Thymus (tissue), 14 donors: ENCODE measurements around the gene SLC2A14. TPM values are rescaled to one million over a fixed set of nuclear protein-coding genes. Genes with fewer than 3 reads are reported as not detected.
"Not testable (repeated sequence)": the region's sequence is repeated elsewhere in the genome, so short reads cannot be mapped to it uniquely, and the experiment has no call there.

Experiments used
- DNase-seq, 9 donors: peaks; one replicate each; pipeline ENCODE4 v3.0.0-alpha.2; 2013; ENCODE audit warnings: low spot score in 9 of 9, low read depth in 6 of 9, missing footprints in 1 of 9
- H3K27ac ChIP-seq, 2 donors: one replicate each; pipeline ENCODE4 v1.5.1; 2013; ENCODE audit warnings: control low read depth in 1 of 2, low read depth in 1 of 2, low read length in 1 of 2, mild to moderate bottlenecking in 1 of 2, moderate library complexity in 1 of 2
- H3K27me3 ChIP-seq, 2 donors: one replicate each; pipeline ENCODE4 v1.5.1; 2013; ENCODE audit warnings: low read length in 1 of 2; ENCODE audit not compliant: control insufficient read depth in 2 of 2, insufficient read depth in 1 of 2
- H3K36me3 ChIP-seq, 2 donors: one replicate each; pipeline ENCODE4 v1.5.1; 2013; ENCODE audit warnings: low read length in 1 of 2, mild to moderate bottlenecking in 1 of 2, moderate library complexity in 1 of 2; ENCODE audit not compliant: control insufficient read depth in 2 of 2, insufficient read depth in 2 of 2
- H3K4me1 ChIP-seq, 2 donors: one replicate each; pipeline ENCODE4 v1.5.1; 2013; ENCODE audit warnings: low read length in 2 of 2; ENCODE audit not compliant: control insufficient read depth in 2 of 2, insufficient read depth in 2 of 2
- H3K4me3 ChIP-seq, 2 donors: one replicate each; pipeline ENCODE4 v1.5.1; 2013; ENCODE audit warnings: low read length in 2 of 2, control low read depth in 1 of 2, mild to moderate bottlenecking in 1 of 2
- H3K9me3 ChIP-seq, 2 donors: one replicate each; pipeline ENCODE4 v1.5.1; 2013; ENCODE audit warnings: low read length in 1 of 2, mild to moderate bottlenecking in 1 of 2; ENCODE audit not compliant: control insufficient read depth in 2 of 2, insufficient read depth in 1 of 2
- WGBS: extraction: QIAGEN DNeasy Blood & Tissue Kit; methylation state at CpG from one replicate; pipeline ENCODE4 v1.1.7; 2013; 5-methylcytosine and 5-hydroxymethylcytosine counted together
- long read RNA-seq, 10 donors: transcript quantifications; one replicate each; lab custom pipeline, GENCODE V29; 2026
- polyA plus RNA-seq: library from polyadenylated mRNA; stranded (reverse); fragments of 200-250 nt; gene quantifications from one replicate; pipeline ENCODE4 v1.2.3, GENCODE V29; 2013
- total RNA-seq: library from RNA; stranded (reverse); fragments of 120-200 nt; gene quantifications from one replicate; pipeline ENCODE4 v1.2.4, GENCODE V29; 2013
- donor health status: healthy.

The SLC2A14 gene
- 0.19 TPM for total RNA-seq
- 0.07 TPM for polyA plus RNA-seq
- long read RNA-seq, donor 1: 0 reads
- long read RNA-seq, donor 2: 0 reads
- long read RNA-seq, donor 3: 0 reads
- long read RNA-seq, donor 4: 0 reads
- long read RNA-seq, donor 5: 0 reads
- long read RNA-seq, donor 6: 0 reads
- long read RNA-seq, donor 7: 0 reads
- long read RNA-seq, donor 8: 0 reads
- long read RNA-seq, donor 9: 0 reads
- long read RNA-seq, donor 10: 0 reads

DNA sequence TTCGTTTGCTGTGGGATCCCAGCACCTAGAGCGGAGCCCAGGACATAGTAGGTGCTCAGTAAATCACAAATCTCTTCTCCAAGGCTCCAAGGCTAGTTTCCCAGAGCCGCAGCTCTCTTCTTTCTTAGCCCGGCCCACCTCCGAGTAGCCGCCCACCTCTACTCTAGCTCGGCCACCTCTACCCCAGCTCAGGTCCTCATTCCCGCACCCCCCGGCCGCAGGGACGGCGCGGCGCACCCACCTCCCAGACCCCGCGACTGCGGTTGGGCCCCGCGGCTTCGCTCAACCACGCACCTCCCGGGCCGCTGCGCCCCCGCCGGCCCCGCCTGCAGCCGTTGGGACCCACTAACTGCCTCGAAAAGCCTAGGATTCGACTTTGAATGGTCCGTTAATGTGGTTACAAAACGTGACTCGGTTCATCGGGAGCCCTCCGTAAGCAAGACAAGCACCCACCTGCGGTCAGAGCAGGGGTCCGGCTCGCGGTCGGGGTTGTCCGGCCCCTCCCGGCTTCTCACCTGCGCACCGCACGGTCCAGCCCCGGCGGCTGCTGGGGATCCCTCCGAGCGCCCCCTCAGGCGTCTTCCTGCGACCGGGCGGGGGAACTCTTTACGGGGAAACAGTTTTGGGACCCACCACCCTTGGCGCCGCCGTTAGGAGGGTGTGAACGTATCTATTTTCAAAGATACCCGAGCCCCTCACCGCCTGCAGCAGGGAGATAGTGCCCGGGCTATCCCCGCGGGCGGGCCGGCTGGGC, at the start of gene SLC2A14:
Gene SLC2A14 (minus strand): TSS at position 350 of the 754 bp plus-strand sequence. CDS start 3,035 bp downstream, outside the sequence.
- Histone ChIP-seq H3K36me3 (no peaks in the 10 kb centered on the region), H3K4me1 (no peaks in the 10 kb centered on the region), H3K27me3 (peaks cover 0 to 35% of the 10 kb centered on the region in 2 donors), H3K4me3 (no peak within 1 kb of the TSS), H3K27ac (no peak within 1 kb of the TSS), H3K9me3 (no peaks in the 10 kb centered on the region)
- DNase-seq: no peak
- 19% methylated on average over 65 of the region's 65 CpGs for WGBS

DNA sequence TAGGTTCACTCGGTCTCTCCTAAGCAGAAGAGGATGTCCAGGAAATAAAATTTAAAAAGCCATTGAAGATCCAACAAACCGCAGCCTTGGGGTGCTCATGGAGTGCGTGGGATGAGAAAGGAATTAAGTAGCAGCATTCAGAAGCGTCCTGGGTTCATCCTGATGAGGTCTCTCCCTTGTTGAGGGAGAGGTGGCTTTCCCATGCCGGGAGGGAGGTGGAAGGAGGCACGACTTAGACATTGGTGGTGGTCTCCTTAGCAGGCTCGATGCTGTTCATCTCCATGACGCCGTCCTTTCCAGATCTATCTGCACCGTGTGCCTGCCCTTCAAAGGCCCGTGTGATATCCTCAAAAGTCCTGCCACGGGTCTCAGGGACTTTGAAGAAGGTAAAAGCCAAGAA, 48.5 kb upstream of the SLC2A14 start:
- WGBS: 93% methylated on average over 12 of the region's 12 CpGs
- H3K9me3 ChIP-seq, H3K27ac ChIP-seq, H3K4me1 ChIP-seq, H3K27me3 ChIP-seq, H3K4me3 ChIP-seq, DNase-seq: not testable (repeated sequence)
- H3K36me3 ChIP-seq: peaks cover 26 to 33% of the 10 kb centered on the region in 2 donors

DNA sequence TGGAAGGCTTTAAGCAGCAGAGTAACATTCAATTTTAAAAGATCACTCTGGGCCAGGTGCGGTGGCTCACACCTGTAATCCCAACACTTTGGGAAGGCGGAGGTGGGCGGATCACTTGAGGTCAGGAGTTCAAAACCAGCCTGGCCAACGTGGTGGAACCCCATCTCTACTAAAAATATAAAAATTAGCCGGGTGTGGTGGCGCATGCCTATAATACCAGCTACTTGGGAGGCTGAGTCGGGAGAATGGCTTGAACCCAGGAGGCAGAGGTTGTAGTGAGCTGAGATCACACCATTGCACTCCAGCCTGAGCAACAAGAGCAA, 45.5 kb upstream of the SLC2A14 start:
- not testable (repeated sequence) for H3K27ac ChIP-seq, H3K4me1 ChIP-seq, H3K27me3 ChIP-seq, H3K4me3 ChIP-seq, H3K9me3 ChIP-seq, DNase-seq
- 96% methylated on average over 7 of the region's 7 CpGs for WGBS
- peaks cover 15 to 19% of the 10 kb centered on the region in 2 donors for H3K36me3 ChIP-seq

DNA sequence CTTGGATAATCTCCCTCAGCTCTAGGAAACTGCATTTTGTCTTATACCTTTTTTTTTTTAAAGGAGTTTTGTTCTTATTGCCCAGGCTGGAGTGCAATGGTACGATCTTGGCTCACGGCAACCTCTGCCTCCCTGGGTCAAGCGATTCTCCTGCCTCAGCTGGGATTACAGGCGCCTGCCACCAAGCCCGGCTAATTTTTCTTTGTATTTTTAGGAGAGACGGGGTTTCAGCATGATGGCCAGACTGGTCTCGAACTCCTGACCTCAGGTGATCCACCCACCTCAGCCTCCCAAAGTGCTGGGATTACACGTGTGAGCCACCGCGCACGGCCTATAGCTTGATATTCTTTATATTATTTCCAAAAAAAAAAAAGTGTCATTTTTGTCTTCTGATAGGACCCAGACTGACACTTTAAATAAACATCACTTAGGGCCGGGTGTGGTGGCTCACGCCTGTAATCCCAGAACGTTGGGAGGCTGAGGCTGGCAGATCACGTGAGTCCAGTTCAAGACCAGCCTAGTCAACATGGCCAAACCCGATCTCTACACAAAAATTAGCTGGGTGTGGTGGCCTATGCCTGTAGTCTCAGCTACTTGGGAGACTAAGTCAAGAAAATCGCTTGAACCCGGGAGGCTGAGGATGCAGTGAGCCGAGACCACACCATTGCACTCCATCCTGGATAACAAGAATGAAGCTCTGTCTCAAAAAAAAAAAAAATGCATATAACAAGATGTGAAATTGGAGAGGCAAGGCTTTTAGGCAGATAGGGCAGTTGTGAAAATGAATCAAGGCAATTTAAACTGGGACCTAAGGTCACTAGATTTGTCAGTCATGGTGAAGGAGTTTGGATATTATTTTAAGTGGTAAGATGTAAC, 44.9 kb upstream of the SLC2A14 start:
- no peak for DNase-seq
- Histone ChIP-seq H3K36me3 (peaks cover 10 to 16% of the 10 kb centered on the region in 2 donors), H3K27me3 (peaks cover 0 to 5% of the 10 kb centered on the region in 2 donors), H3K27ac (no peak overlapping the region), H3K4me1 (no peaks in the 10 kb centered on the region), H3K4me3 (no peak overlapping the region), H3K9me3 (no peaks in the 10 kb centered on the region)
- WGBS: 98% methylated on average over 19 of the region's 19 CpGs

DNA sequence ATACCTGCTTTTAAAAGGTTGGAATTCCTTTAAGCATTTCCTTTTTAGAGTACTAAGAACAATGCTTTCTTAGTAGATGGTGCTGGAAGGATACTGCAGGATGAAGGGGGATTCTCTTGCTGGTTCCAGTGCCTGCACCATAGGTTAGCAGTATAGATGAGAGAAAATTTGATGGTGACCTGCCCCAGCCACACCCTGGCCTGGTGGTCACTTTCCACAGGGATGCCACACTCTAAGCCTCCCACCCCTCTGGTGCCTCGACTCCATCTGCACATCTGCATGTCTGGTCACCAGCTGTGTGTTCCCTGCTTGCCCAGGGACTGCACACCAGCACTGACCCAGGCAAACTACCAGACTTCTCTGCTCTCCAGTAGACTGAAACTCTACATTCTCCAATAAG, 44.2 kb upstream of the SLC2A14 start:
- H3K9me3 ChIP-seq: no peaks in the 10 kb centered on the region
- H3K27me3 ChIP-seq: peaks cover 0 to 5% of the 10 kb centered on the region in 2 donors
- no peak for DNase-seq
- peaks cover 5 to 14% of the 10 kb centered on the region in 2 donors for H3K36me3 ChIP-seq
- 100% methylated on average over 1 of the region's 1 CpG for WGBS
- H3K4me3 ChIP-seq: no peak overlapping the region
- no peak overlapping the region for H3K27ac ChIP-seq
- no peaks in the 10 kb centered on the region for H3K4me1 ChIP-seq

DNA sequence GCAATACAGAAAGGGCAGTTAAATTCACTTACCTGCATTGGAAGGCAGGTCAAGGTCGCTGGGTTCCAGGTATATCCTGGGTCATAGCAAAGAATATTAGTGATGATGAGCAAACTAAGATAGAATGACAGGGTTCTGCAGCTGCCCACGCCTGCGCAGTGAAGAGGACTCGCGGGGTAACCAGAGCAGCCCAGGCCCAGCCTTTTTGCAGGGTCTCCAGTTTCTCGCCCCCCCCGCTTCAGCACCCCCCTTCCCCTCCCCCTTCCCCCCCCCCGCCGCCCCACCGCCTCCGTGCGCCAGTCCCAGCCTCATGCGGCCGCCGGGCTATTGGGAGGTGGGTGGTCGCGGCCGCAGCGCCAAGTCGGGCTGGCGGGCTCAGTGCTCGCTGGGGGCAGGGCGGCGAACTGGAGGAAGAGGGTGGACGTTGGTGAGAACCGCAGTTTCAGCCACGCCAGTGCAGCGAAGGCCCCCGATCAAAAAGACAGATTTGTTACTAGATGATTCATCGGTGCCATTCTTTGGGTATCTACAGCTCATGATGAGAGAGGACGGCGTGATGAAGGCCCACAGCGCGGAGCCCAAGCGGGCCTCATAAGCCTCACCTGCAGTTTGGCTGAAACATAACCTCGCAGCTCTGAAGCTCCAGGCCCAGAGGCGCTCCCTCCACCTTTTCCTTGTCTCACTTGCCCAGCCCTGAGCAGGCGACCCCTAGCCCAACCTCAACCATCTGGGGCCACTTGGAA, 43.1 kb upstream of the SLC2A14 start:
- Histone ChIP-seq H3K27ac (no peak overlapping the region), H3K27me3 (peaks cover 0 to 5% of the 10 kb centered on the region in 2 donors), H3K4me3 (no peak overlapping the region), H3K9me3 (no peaks in the 10 kb centered on the region), H3K4me1 (no peaks in the 10 kb centered on the region), H3K36me3 (peaks cover 0 to 5% of the 10 kb centered on the region in 2 donors)
- peak in 1 of 9 donors; percentile 20 for DNase-seq
- 31% methylated on average over 37 of the region's 38 CpGs for WGBS

DNA sequence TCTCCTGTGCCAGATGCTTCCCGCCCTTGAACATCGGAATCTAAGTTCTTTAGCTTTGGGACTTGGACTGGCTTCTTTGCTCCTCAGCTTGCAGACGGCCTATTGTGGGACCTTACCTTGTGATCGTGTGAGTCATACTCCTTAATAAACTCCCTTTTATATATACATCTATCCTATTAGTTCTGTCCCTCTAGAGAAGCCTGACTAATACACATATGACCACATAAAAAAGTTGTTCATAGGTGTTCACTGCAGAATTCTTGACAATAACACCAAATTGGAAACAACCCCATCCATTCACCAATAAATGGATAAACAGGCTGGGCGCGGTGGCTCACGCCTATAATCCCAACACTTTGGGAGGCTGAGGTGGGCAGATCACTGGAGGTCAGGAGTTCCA, 37.4 kb upstream of the SLC2A14 start:
- H3K27ac ChIP-seq: not testable (repeated sequence)
- WGBS: 91% methylated on average over 7 of the region's 7 CpGs

DNA sequence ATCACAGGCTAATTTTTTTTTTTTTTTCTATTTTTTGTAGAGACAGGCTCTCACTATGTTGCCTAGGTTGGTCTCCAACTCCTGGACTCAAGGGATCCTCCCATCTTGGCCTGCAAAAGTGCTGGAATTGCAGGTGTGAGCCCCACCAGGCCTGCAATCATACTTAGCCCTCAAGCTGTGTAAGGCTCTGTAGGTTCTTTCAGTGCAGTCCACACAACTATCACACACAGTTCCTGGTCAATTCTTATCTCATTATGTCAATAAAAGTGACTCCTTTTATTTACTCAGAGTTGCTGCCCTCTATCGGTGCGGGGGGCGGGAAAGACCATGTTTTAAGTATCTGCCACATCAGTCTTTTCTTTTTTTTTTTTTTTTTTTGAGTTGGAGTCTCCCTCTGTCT, 34.3 kb upstream of the SLC2A14 start:
- H3K9me3 ChIP-seq: no peaks in the 10 kb centered on the region
- peak in 3 of 9 donors; percentile 3 to 49 (median 4) for DNase-seq
- H3K27ac ChIP-seq: no peak overlapping the region
- no peaks in the 10 kb centered on the region for H3K27me3 ChIP-seq
- WGBS: 21% methylated on average over 3 of the region's 3 CpGs
- H3K36me3 ChIP-seq: no peaks in the 10 kb centered on the region
- no peaks in the 10 kb centered on the region for H3K4me1 ChIP-seq
- H3K4me3 ChIP-seq: no peak overlapping the region

More for the DNA sequence above, 37.4 kb upstream of the SLC2A14 start:
- H3K9me3 ChIP-seq, DNase-seq, H3K27me3 ChIP-seq, H3K4me1 ChIP-seq, H3K4me3 ChIP-seq, H3K36me3 ChIP-seq: not testable (repeated sequence)
